ENCODE results near the gene MEI1. TPM values are rescaled to one million over a fixed set of nuclear protein-coding genes. Genes with fewer than 3 reads are reported as not detected.
"Not testable (repeated sequence)": the region's sequence is repeated elsewhere in the genome, so short reads cannot be mapped to it uniquely, and the experiment has no call there.

Gene MEI1
- total and polyA plus RNA-seq, 2 of the 4 experiments (the other 2 are of a cell fraction): 0.90 to 2.6 TPM

GRCh38 chr22:41733241-41733640 is 33.9 kb downstream of the MEI1 start:
- WGBS, 2 experiments (ENCODE audit: extremely low coverage in 2 of 2, insufficient read length in 1 of 2): 100% methylated on average over 1 of the region's 4 CpGs; no CpG with 5 or more reads in 1 of the 2 experiments
- in situ Hi-C loops (cut with MboI; ENCODE audit: low sequenced_read_pairs); H2AK9ac ChIP-seq (replicated peaks; ENCODE audit: low read depth, low read length, poor library complexity); H3K9me1 ChIP-seq (ENCODE audit: insufficient read depth, low read length); H3K23ac ChIP-seq (ENCODE audit: low read depth, low read length); H3K4me2 ChIP-seq (ENCODE audit: low read depth, low read length); H4K5ac ChIP-seq (ENCODE audit: low read depth, low read length); H2AFZ ChIP-seq (replicated peaks; ENCODE audit: low read length, poor library complexity); H3K18ac ChIP-seq (ENCODE audit: low read depth, low read length); H2AK5ac ChIP-seq (ENCODE audit: low read depth, low read length); H3K27me3 ChIP-seq (ENCODE audit: control insufficient read depth, insufficient read depth, low read length); intact Hi-C loops (cut with micrococcal nuclease); H2BK5ac ChIP-seq (ENCODE audit: low read depth, low read length, poor library complexity, severe bottlenecking); dilution Hi-C loops (cut with HindIII; ENCODE audit: low sequenced_read_pairs, unreplicated experiment); H4K8ac ChIP-seq (ENCODE audit: low read depth in 2 of 2, low read length in 2 of 2); H3K4ac ChIP-seq (ENCODE audit: low read depth, low read length); H3K56ac ChIP-seq (ENCODE audit: extremely low read depth, insufficient read depth, low read length); H3K4me3 ChIP-seq (ENCODE audit: insufficient read depth, low read depth, low read length); H2BK120ac ChIP-seq (ENCODE audit: low read depth, low read length); H3K9ac ChIP-seq (ENCODE audit: low read depth, low read length); H3K9me3 ChIP-seq (ENCODE audit: control insufficient read depth, insufficient read depth, low read length); H3K79me1 ChIP-seq (ENCODE audit: low read depth in 1 of 2, low read length in 2 of 2); H2BK15ac ChIP-seq (ENCODE audit: low read depth, low read length); POLR2A ChIA-PET (ENCODE audit: unreplicated experiment); H3K27ac ChIP-seq (ENCODE audit: insufficient read depth, low read length); ATAC-seq (ENCODE audit: low read depth); H3K4me1 ChIP-seq (ENCODE audit: control insufficient read depth, insufficient read depth, low read length); H4K20me1 ChIP-seq (ENCODE audit: insufficient read depth, low read length); H3K14ac ChIP-seq (replicated peaks; ENCODE audit: low read depth, low read length); DNase-seq; CTCF ChIA-PET; H2BK20ac ChIP-seq (ENCODE audit: low read depth, low read length); H3K36me3 ChIP-seq (ENCODE audit: control insufficient read depth, insufficient read depth, low read length); H4K91ac ChIP-seq (ENCODE audit: insufficient read depth, low read depth, low read length); BruUV-seq (replicated peaks): not testable (repeated sequence)
